ENCODE measurements around the gene TREH.

TREH gene

GRCh38 chr11:118629761-118630661 lies 49.4 kb downstream of the TREH start:
- DNase-seq (ENCODE audit: low spot score) = no peak

GRCh38 chr11:118628861-118629549 lies 50.4 kb downstream of the TREH start:
- DNase-seq (ENCODE audit: low spot score) = no peak

GRCh38 chr11:118628432-118628831 lies 51.0 kb downstream of the TREH start:
- DNase-seq (ENCODE audit: low spot score) = no peak

- no peak for DNase-seq (ENCODE audit: low spot score)
Observed at GRCh38 chr11:118628031-118628430, 51.4 kb downstream of the TREH start.

- no peak for DNase-seq (ENCODE audit: low spot score)
Observed at GRCh38 chr11:118627566-118627965, 51.9 kb downstream of the TREH start.

- no peak for DNase-seq (ENCODE audit: low spot score)
Observed at GRCh38 chr11:118625976-118626375, 53.5 kb downstream of the TREH start.

DNA sequence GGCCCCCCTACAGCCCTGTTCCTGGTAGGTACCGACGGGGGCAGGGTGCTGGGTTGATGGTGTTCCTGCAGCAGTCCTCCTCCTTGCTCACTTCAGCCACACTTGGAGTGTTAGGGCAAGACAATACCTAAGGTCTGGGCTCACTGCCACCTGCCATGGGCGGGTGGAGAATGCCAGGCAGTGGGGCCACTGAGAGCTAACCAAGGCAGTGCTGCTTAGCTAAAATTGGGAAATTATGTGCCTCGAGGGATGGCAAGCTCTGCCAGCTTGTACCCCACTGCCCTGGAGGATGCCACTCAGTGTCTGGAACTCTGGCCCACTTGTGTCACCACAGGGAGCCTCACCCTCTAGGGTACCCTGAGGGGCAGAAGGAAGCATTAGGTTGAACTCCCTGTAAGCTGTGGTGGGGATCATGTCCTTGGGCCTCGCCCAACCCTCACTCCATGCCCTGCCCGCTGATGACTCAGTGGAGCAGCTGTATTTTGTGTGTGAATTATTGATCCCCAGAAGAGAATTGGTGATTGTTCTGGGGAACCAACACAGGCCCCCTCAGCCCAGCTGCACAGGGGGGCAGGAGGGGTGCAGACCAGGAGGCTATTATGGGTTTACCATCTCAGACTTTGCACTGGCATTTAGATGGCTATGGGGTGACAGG lies 54.3 kb downstream of the TREH start:
- DNase-seq (ENCODE audit: low spot score) = no peak

- DNase-seq (ENCODE audit: low spot score) = no peak
Observed at GRCh38 chr11:118623269-118623655, 56.2 kb downstream of the TREH start.

- no peak for DNase-seq (ENCODE audit: low spot score)
Observed at GRCh38 chr11:118622376-118623268, 56.8 kb downstream of the TREH start.

DNA sequence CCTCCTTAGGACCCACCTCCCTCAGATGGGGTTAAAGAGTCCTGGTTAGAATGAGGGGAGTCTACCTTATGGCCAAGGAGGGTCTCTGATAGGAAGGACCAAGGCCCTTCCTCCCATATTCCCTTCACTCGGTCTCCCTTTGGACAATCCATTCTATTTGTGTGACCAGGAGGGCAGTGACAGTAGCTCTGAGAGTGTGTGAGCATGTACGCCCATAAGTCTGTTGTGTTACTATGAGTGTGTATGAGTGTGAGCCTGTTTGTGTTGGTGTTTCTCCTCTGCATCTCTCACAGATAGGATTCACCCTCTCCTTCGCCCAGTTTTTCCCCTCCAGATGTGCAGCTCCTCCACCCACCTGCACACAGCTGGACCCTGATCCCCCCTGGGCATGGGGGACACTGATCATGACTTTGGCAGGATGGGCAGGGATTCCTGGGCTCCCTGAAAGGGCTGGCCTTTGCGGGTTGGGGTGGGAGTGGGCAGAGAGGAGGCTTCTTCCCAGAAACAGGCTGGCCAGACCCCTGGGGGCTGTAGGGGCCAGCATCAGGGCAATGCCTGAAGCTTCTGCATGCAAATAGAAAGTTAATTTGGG lies 57.6 kb downstream of the TREH start:
- DNase-seq (ENCODE audit: low spot score) = no peak

DNA sequence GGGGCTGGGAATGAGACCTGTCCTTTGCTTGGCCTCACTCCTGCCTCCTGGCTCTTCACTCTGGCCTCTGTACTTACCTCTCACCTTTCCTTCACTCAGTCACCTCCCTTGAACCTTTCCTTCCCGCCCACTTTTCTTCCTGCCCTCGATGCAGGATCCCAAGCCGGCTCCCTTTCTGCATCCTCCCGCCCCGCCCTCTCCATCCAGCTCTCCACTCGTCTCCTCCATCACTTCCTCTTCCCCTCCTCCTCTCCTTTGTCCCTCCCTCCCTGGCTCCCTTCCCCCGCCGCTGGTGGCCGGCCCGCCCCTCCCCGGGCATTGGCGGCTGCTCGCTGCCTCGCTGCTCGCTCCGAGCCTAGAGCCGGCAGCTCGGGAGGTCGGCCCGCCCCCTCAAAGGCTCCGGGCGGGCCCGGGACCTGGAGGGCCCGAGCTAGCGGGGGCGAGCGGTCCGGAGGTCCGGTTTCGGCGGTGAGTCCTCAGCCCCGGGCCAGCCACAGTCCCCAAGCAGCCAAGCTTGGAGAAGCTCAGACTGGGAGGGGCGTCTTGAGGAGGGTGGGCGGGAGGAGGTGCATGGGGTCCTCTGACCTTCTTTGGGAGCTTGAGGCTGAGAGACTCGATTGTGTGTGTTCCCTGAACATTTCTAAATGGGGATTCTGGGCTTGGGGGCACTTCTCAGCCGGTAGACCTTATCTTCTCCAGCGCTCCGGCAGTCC lies 58.2 kb downstream of the TREH start:
- DNase-seq (ENCODE audit: low spot score) = no peak

- DNase-seq (ENCODE audit: low spot score) = no peak
Observed at GRCh38 chr11:118620529-118621070, 58.9 kb downstream of the TREH start.

DNA sequence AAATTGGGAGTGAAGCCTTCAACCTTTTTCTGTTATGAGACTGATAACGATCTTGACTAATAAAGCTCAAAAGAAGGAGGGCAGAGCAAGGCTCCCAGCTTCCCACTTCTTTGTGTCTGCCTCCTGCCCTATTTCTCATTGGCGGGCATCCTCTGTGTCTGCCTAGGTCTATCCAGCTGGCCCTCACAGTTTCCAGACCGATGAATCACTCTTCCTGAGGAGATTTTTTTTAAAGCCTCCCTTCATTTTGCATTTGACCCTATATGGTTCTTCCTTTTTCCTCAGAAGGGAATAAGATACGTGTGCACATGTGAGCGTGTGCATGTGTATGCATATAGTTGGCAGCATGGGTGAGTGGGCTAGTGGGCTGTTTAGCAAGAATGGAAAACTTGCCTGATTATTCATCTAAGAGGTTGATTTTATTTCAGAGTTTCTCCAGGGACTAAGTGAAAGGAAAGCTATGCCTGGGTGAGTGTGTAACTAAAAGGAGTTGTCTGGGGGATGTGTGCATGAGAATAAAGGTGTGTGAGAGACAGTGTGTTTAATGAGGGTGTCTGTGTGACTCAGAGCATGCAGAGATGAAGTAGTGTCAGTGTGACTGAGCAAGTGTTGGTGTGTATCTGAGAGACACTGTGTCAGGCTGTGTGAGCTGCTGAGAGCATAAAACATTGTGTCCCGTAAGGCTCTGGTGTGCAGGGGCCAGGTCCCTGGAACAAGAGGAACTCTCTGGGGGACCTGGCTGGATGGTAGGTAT lies 59.8 kb downstream of the TREH start:
- DNase-seq (ENCODE audit: low spot score) = no peak

DNA sequence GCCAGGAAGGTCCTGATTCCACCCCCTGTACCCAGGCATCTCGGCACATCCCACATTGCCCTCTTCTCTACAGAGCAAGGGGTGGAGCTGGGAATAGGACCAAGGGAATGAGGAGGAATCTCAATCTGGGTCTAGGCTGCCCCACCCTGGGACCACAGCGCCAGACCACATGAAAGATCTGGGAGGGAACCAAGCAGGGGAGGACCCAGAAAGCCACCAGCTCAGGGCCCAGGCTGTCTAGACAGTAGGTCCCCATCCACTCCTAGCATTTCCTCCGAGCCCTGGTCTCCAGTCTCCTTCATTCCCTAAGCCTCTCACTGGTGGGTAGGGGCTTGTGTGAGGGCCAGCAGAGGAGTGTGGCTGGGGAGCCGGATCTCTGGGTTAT lies 60.5 kb downstream of the TREH start:
- no peak for DNase-seq (ENCODE audit: low spot score)

DNA sequence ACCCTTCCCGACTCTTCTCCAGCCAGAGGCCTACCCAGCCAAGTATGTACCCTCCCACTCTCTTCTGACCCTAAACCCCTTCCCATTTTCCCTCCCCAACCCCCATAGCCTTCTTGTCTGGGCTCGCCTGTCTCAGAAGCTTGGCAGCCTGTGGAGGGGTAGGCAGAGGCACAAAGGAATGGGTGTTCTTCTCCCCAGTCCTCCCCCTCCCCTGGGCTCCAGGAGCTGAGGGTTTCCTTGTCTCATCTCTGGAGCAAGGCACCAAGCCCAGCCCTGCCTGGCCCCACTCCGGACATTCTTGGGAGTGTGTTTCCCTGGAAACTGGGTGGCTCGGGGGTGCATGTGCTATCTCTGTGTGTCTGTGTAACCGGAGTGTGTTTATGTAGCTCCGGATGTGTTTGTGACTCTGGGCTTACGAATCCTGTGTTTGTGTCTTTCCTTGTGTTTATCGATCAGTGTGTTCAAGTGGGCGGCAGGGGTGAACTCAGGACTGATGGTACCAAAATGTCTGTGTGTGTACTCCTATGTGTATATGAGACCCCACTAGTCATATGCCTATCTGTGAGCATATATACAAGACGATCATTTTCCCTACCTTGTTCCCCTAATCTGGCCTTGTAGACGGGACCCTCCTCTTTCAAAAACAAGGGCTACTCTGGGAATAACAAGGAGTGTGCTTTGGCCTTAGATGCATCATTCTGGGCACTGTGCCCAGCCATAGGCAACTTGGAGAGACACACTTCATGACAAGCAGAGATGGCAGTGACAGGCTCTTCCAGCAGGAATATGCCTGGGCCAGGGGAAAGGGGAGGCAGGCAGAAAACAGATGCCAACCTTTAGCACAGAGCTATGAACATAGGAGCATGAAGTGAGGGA lies 61.1 kb downstream of the TREH start:
- no peak for DNase-seq (ENCODE audit: low spot score)

- no peak for DNase-seq (ENCODE audit: low spot score)
Observed at GRCh38 chr11:118615976-118616371, 63.5 kb downstream of the TREH start.

- no peak for DNase-seq (ENCODE audit: low spot score)
Observed at GRCh38 chr11:118615282-118615975, 64.0 kb downstream of the TREH start.

DNA sequence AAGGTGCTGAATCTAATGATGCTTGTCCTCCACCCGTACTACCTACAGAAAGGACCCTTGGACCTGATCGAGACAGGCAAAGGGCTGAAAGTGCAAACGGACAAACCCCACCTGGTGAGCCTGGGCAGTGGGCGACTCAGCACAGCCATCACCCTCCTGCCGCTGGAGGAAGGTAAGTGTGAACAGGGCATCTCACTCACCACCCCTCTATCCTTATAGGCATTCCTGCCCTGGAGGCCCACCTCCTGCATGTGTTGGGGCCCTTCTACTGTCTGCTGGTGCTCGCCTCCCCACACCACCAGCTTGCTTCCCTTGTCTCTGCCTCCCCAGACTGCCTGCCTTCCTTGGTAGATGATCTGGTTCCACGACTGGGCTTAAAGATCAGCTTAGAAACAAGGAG lies 64.9 kb downstream of the TREH start:
- DNase-seq (ENCODE audit: low spot score) = no peak

All from CD4-positive, alpha-beta T cell treated with Interleukin-2 at 100 ng/mL for 4 hours (primary cell).